ENCODE data around the gene TEAD1. TPM values are rescaled to one million over a fixed set of nuclear protein-coding genes. Genes with fewer than 3 reads are reported as not detected.

TEAD1 gene
- polyA plus RNA-seq, 1 donor from 2014 or later: 12.2 TPM

DNA sequence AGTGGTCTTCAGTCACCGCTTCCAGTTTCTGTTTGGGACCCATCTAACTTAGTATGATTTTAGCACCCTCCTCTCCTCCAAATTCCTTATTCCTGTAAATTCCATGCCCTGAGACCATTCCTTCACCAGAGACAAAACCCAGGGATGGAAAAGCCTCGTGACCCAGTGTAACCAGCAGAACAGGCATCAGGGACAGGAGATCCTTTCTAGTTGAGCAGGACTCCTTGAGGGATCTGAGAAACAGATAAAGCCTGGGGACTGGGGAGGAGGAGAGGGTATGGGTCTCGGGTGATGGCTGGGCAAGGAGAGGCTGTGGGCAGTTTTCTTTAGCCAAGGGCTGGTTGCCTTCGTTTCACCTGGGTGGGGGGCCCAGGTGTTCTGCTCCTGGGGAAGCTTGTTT lies 40.9 kb downstream of the TEAD1 start:
- Histone ChIP-seq H3K9me2 (ENCODE audit: insufficient read depth, low read length) (no peaks in the 10 kb centered on the region), H3K4me3 (ENCODE audit: low read length) (no peak overlapping the region), H3K9me3 (ENCODE audit: low read length) (no peaks in the 10 kb centered on the region), H3K27me3 (ENCODE audit: insufficient read depth, low read depth, low read length) (no peaks in the 10 kb centered on the region), H3K79me2 (replicated peaks; ENCODE audit: insufficient read depth, low read length) (peaks cover 31% of the 10 kb centered on the region), H3F3A (ENCODE audit: insufficient read depth, low read length, poor library complexity, severe bottlenecking) (no peaks in the 10 kb centered on the region), H4K20me1 (ENCODE audit: insufficient read depth) (no peaks in the 10 kb centered on the region), H3K4me2 (ENCODE audit: low read length) (no peak overlapping the region), H2AFZ (ENCODE audit: low read depth, low read length) (no peak overlapping the region), H3K9ac (ENCODE audit: low read length) (no peak overlapping the region), H3K27ac (ENCODE audit: low read length) (no peak overlapping the region), H3K36me3 (ENCODE audit: insufficient read depth, low read length) (no peaks in the 10 kb centered on the region)
- TF ChIP-seq, protein P1, sequence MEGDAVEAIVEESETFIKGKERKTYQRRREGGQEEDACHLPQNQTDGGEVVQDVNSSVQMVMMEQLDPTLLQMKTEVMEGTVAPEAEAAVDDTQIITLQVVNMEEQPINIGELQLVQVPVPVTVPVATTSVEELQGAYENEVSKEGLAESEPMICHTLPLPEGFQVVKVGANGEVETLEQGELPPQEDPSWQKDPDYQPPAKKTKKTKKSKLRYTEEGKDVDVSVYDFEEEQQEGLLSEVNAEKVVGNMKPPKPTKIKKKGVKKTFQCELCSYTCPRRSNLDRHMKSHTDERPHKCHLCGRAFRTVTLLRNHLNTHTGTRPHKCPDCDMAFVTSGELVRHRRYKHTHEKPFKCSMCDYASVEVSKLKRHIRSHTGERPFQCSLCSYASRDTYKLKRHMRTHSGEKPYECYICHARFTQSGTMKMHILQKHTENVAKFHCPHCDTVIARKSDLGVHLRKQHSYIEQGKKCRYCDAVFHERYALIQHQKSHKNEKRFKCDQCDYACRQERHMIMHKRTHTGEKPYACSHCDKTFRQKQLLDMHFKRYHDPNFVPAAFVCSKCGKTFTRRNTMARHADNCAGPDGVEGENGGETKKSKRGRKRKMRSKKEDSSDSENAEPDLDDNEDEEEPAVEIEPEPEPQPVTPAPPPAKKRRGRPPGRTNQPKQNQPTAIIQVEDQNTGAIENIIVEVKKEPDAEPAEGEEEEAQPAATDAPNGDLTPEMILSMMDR (IDR thresholded peaks at IDR 0.05; ENCODE audit: poor library complexity, severe bottlenecking): no peak
- TF ChIP-seq SMC3 (conservative IDR thresholded peaks at IDR 0.05; ENCODE audit: poor library complexity) (no peak), EP300 (conservative IDR thresholded peaks at IDR 0.05; ENCODE audit: poor library complexity, severe bottlenecking) (no peak), POLR2AphosphoS5 (IDR thresholded peaks at IDR 0.05) (no peak), MXI1 (conservative IDR thresholded peaks at IDR 0.05; ENCODE audit: poor library complexity, severe bottlenecking) (no peak), EZH2 (IDR thresholded peaks at IDR 0.05; ENCODE audit: borderline replicate concordance, insufficient read depth, low read length, poor library complexity, severe bottlenecking) (no peak), RAD21 (conservative IDR thresholded peaks at IDR 0.05) (no peak), TAF1 (IDR thresholded peaks at IDR 0.05; ENCODE audit: low read depth) (no peak)
- TF ChIP-seq, protein P2, sequence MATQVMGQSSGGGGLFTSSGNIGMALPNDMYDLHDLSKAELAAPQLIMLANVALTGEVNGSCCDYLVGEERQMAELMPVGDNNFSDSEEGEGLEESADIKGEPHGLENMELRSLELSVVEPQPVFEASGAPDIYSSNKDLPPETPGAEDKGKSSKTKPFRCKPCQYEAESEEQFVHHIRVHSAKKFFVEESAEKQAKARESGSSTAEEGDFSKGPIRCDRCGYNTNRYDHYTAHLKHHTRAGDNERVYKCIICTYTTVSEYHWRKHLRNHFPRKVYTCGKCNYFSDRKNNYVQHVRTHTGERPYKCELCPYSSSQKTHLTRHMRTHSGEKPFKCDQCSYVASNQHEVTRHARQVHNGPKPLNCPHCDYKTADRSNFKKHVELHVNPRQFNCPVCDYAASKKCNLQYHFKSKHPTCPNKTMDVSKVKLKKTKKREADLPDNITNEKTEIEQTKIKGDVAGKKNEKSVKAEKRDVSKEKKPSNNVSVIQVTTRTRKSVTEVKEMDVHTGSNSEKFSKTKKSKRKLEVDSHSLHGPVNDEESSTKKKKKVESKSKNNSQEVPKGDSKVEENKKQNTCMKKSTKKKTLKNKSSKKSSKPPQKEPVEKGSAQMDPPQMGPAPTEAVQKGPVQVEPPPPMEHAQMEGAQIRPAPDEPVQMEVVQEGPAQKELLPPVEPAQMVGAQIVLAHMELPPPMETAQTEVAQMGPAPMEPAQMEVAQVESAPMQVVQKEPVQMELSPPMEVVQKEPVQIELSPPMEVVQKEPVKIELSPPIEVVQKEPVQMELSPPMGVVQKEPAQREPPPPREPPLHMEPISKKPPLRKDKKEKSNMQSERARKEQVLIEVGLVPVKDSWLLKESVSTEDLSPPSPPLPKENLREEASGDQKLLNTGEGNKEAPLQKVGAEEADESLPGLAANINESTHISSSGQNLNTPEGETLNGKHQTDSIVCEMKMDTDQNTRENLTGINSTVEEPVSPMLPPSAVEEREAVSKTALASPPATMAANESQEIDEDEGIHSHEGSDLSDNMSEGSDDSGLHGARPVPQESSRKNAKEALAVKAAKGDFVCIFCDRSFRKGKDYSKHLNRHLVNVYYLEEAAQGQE (IDR thresholded peaks at IDR 0.05; ENCODE audit: borderline replicate concordance): no peak

DNA sequence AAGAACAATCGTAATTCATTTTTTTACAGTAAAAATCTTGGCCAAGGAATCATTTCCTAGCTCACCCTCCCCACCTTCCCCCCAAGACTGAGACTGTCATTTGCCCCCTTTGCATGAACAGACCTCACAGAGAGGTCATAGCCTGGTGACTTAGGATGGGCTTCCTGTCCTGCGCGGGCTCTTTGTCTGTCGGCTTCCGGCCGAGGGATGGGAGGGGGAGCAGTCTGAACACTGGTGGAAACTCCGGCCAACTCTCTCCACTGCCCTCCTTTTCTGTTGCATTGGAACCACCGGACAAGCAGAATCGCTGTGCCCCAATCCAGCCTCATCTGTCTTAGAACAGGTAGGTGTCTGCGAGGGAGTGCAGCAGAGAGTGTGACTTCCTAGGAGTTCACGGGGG lies 41.7 kb downstream of the TEAD1 start:
- Histone ChIP-seq H3K9ac (ENCODE audit: low read length) (no peak overlapping the region), H4K20me1 (ENCODE audit: insufficient read depth) (no peaks in the 10 kb centered on the region), H3K36me3 (ENCODE audit: insufficient read depth, low read length) (no peaks in the 10 kb centered on the region), H3K4me3 (ENCODE audit: low read length) (no peak overlapping the region), H2AFZ (ENCODE audit: low read depth, low read length) (no peak overlapping the region), H3K4me2 (ENCODE audit: low read length) (no peak overlapping the region), H3K27me3 (ENCODE audit: insufficient read depth, low read depth, low read length) (no peaks in the 10 kb centered on the region), H3K9me3 (ENCODE audit: low read length) (no peaks in the 10 kb centered on the region), H3K9me2 (ENCODE audit: insufficient read depth, low read length) (no peaks in the 10 kb centered on the region), H3K79me2 (replicated peaks; ENCODE audit: insufficient read depth, low read length) (peaks cover 39% of the 10 kb centered on the region), H3K27ac (ENCODE audit: low read length) (no peak overlapping the region), H3F3A (ENCODE audit: insufficient read depth, low read length, poor library complexity, severe bottlenecking) (no peaks in the 10 kb centered on the region)
- TF ChIP-seq, protein P2 (IDR thresholded peaks at IDR 0.05; ENCODE audit: borderline replicate concordance): no peak

Data from neural cell (in vitro differentiated cells).